IPS DF 6.9 (cell line): ENCODE measurements around the gene PHF8.

ENCODE experiments used
- DNase-seq: peaks from one replicate; pipeline ENCODE4 v3.0.0-alpha.2; 2013; ENCODE audit warnings: low read depth, low spot score
- H3K27ac ChIP-seq: one replicate; pipeline ENCODE4 v1.5.1; 2013; ENCODE audit warnings: low read length, control low read depth
- H3K27me3 ChIP-seq: 2 replicates; pipeline ENCODE4 v1.6.1; 2013; ENCODE audit warnings: mild to moderate bottlenecking, low read length; ENCODE audit not compliant: control insufficient read depth, insufficient read depth
- H3K36me3 ChIP-seq: 2 replicates; pipeline ENCODE4 v1.6.1; 2013; ENCODE audit warnings: low read length; ENCODE audit not compliant: control insufficient read depth, insufficient read depth
- H3K4me1 ChIP-seq: 2 replicates; pipeline ENCODE4 v1.6.1; 2013; ENCODE audit warnings: low read length; ENCODE audit not compliant: control insufficient read depth, insufficient read depth
- H3K4me3 ChIP-seq: 2 replicates; pipeline ENCODE4 v1.5.1; 2013; ENCODE audit warnings: mild to moderate bottlenecking, low read length
- H3K9me3 ChIP-seq: 2 replicates; pipeline ENCODE4 v1.6.1; 2013; ENCODE audit warnings: low read length, inconsistent platforms; ENCODE audit not compliant: control insufficient read depth, insufficient read depth
- WGBS: extraction: QIAGEN DNeasy Blood & Tissue Kit; methylation state at CpG from one replicate; pipeline ENCODE4 v1.1.7; 2013; ENCODE audit warnings: mixed read lengths, missing lambda C conversion rate; ENCODE audit not compliant: insufficient read length, insufficient coverage; 5-methylcytosine and 5-hydroxymethylcytosine counted together

The PHF8 gene

GRCh38 chrX:54064564-54064963 is 20.3 kb upstream of the PHF8 start:
- DNase-seq, result no peak
- Histone ChIP-seq H3K27ac (no peak overlapping the region), H3K4me1 (no peaks in the 10 kb centered on the region), H3K27me3 (no peaks in the 10 kb centered on the region), H3K4me3 (no peak overlapping the region), H3K9me3 (no peaks in the 10 kb centered on the region), H3K36me3 (no peaks in the 10 kb centered on the region)
- no CpG with 5 or more reads among the region's 3 CpGs for WGBS

- no CpG with 5 or more reads among the region's 2 CpGs for WGBS
- no peak for DNase-seq
These were observed 19.1 kb upstream of the PHF8 start for GRCh38 chrX:54063361-54063760.

DNA sequence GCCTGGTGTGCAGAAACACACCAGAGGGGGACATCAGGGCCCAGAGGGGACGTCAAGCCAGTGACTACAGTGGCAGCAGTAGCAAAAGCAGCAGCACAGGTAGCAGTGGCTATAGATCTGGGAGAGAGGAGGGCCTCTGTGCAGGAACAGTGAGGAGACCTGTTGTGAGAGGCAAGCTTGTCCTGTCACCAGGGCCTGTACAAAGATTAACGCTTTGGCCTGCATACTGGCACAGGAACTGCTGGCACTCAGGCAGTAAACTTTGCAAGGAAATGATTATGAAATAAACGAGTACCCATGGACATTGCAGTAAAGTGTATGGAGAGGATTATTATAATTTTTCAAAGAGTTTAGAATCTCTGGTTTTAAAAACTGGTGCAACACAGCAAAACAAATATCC is 5.5 kb upstream of the PHF8 start:
- no peaks in the 10 kb centered on the region for H3K9me3 ChIP-seq
- H3K36me3 ChIP-seq, result no peaks in the 10 kb centered on the region
- no peak overlapping the region for H3K4me3 ChIP-seq
- H3K27me3 ChIP-seq, result no peaks in the 10 kb centered on the region
- H3K27ac ChIP-seq, result no peak overlapping the region
- no CpG with 5 or more reads among the region's 3 CpGs for WGBS
- no peak for DNase-seq
- H3K4me1 ChIP-seq, result peaks cover 3% of the 10 kb centered on the region

More at GRCh38 chrX:54063361-54063760, 19.1 kb upstream of the PHF8 start:
- no peak overlapping the region for H3K27ac ChIP-seq
- no peaks in the 10 kb centered on the region for H3K9me3 ChIP-seq
- no peaks in the 10 kb centered on the region for H3K36me3 ChIP-seq
- no peaks in the 10 kb centered on the region for H3K4me1 ChIP-seq
- no peaks in the 10 kb centered on the region for H3K27me3 ChIP-seq
- no peak overlapping the region for H3K4me3 ChIP-seq

DNA sequence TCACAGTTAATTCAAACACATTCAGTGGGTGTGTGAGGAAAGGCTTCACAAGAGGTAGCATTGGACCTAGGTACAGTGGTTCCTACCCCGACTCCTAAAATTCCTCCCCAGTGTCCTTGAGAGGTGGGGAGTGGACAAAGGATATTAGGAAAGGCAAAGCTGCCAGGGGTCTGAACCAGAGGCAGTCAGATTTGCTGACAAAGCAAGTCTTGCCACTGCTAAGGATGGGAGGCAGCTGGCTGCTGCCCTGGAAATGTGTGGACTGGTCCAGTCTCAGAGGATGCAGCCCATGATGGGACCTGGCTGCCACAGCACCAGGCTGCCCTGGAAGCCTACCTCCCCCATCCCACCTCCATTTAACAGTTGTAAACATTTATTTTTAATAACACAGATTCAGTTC is 4.1 kb upstream of the PHF8 start:
- Histone ChIP-seq H3K27me3 (no peaks in the 10 kb centered on the region), H3K4me1 (peaks cover 3% of the 10 kb centered on the region), H3K36me3 (no peaks in the 10 kb centered on the region), H3K9me3 (no peaks in the 10 kb centered on the region), H3K4me3 (no peak overlapping the region), H3K27ac (no peak overlapping the region)
- WGBS, result no CpG with 5 or more reads among the region's 1 CpG
- DNase-seq, result no peak

DNA sequence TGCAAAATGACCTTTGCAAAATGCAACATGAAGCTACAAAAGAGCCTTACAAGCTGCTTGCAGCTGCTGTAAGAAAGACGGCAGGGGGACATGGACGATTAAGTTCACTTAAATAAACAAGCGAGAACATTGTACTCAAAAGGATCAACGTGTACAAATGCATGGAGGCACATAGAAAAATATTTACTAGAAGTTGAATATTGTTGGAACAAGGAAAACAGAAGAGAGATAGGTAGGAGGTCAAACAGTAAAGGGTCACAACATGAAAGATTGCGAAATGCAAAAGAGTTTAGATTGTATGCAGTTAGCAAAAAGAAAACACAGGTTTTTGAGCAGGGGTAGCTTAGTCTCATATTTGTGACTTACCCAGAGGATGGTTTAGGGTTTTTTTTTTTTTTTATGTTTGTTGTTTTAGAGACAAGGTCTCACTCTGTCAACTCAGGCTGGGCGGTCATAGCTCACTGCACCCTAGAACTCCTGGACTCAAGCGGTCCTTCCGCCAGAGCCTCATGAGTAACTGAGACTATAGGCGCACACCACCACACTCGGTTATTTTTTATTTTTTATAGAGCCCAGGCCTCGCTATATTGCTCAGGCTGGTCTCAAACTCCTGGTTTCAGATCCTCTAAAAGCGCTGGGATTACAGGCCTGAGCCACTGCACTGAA is 1.4 kb upstream of the PHF8 start:
- Histone ChIP-seq H3K4me1 (peaks cover 3% of the 10 kb centered on the region), H3K27ac (no peak overlapping the region), H3K36me3 (no peaks in the 10 kb centered on the region), H3K4me3 (no peak overlapping the region), H3K9me3 (no peaks in the 10 kb centered on the region), H3K27me3 (no peaks in the 10 kb centered on the region)
- WGBS, result no CpG with 5 or more reads among the region's 12 CpGs
- no peak for DNase-seq

DNA sequence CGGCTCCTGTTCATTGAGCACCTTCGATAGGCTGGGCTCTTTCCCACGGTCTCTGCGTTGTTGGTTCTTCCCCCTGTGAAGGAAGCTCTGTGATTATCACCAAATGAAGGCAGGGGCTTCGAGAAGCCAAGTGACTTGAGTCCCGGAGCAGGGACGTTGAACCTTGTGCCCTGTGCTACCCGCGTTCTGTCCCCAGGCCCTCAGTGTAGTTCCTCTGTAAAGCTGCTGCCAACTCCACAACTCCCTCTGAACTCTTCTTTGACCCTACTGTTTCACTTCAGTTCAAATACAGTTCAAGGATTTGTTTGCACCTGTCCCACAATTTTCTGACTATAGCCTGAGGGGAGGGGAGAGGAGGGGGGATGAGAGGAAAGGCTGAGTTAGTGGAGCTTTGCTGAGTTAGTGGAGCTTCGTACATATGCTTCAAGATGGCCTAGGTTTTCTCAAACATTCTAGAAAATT is 635 bp upstream of the PHF8 start:
- H3K36me3 ChIP-seq, result no peaks in the 10 kb centered on the region
- WGBS, result no CpG with 5 or more reads among the region's 10 CpGs
- H3K27ac ChIP-seq, result no peak overlapping the region
- no peak for DNase-seq
- no peak overlapping the region; the same call in 1 of the 2 replicates for H3K4me3 ChIP-seq
- no peaks in the 10 kb centered on the region for H3K9me3 ChIP-seq
- no peaks in the 10 kb centered on the region for H3K27me3 ChIP-seq
- peaks cover 3% of the 10 kb centered on the region for H3K4me1 ChIP-seq

DNA sequence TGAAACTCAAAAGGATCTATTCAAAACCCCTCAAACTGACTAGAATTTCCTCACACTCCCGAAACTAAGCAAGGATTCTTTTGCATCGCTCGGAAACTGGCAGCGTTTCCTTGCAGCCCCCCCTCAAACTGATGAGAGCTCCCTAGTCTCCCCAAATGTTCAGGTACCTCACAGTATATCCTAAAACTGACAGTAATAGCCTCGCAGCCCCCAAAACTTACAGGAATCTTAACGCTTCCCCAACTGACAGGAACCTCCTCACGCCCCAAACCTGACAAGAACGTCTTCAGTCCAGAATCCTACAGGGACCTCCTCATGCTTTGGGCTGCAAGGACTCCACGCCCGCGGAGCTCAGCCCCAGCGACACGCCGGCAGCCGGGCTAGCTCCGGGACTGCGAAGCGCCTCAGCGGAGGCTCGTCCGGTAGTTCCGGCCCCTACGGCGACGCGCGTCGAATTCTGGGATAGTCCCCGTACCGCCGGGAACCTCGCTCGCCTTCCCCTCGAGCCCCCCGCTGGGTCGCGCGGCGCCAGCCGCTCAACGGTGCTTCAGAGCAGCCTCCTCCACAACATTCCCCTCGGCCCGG is 640 bp downstream of the PHF8 start:
- peak overlapping the region; percentile 91 for H3K4me3 ChIP-seq
- H3K27me3 ChIP-seq, result no peaks in the 10 kb centered on the region
- H3K27ac ChIP-seq, result no peak overlapping the region
- DNase-seq, result no peak
- no peaks in the 10 kb centered on the region for H3K9me3 ChIP-seq
- no peaks in the 10 kb centered on the region for H3K36me3 ChIP-seq
- WGBS, result no CpG with 5 or more reads among the region's 43 CpGs
- peaks cover 3% of the 10 kb centered on the region for H3K4me1 ChIP-seq

DNA sequence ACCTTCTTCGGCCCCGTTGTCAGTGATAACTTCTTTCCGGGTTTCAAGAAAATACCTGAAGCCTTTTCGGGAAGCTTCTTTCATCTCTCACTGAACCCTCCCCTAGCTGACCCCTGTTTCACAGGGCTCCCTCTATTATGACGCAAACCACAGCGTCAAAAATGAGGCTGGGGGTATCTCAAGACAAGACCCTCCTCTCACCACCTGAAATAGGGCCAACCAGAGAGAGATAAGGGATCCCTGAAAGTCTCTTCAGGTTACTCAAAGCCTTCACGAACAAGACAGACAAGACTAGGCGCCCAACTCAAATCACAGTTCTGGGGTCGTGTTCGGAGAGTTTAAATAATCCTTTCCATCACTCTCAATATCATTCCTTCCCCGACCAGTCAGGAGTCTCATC is 1.2 kb downstream of the PHF8 start:
- no peak for DNase-seq
- Histone ChIP-seq H3K4me3 (peak overlapping the region; percentile 91; the same call in 1 of the 2 replicates), H3K9me3 (no peaks in the 10 kb centered on the region), H3K27ac (no peak overlapping the region), H3K4me1 (no peaks in the 10 kb centered on the region), H3K36me3 (no peaks in the 10 kb centered on the region), H3K27me3 (no peaks in the 10 kb centered on the region)
- no CpG with 5 or more reads among the region's 11 CpGs for WGBS

DNA sequence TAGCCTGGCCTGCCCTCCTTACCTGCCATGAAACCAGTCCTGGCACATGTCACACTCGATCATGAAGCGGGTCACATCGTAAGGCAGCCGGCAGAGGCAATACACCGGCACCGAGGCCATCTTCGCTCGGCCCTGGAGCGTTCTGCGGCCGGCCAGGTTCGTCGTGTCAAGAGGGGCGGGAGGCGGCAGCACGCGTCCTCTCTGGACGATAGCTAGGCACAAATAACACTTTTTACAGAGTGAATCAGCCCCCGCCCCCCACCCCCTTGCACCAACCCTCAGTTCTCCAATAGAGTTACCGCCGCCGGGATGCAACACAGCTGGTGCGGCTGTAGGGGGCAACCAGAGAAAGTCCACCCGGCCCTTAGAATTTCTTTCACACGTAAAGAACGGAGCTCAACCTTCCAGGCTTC is 1.7 kb downstream of the PHF8 start:
- no peaks in the 10 kb centered on the region for H3K36me3 ChIP-seq
- peak overlapping the region; percentile 91; the same call in 1 of the 2 replicates for H3K4me3 ChIP-seq
- H3K27ac ChIP-seq, result no peak overlapping the region
- no CpG with 5 or more reads among the region's 26 CpGs for WGBS
- H3K27me3 ChIP-seq, result no peaks in the 10 kb centered on the region
- no peaks in the 10 kb centered on the region for H3K4me1 ChIP-seq
- no peaks in the 10 kb centered on the region for H3K9me3 ChIP-seq
- no peak for DNase-seq

- no CpG with 5 or more reads among the region's 4 CpGs for WGBS
- no peak for DNase-seq
- Histone ChIP-seq H3K4me1 (no peaks in the 10 kb centered on the region), H3K9me3 (no peaks in the 10 kb centered on the region), H3K36me3 (no peaks in the 10 kb centered on the region; the same call in 1 of the 2 replicates), H3K27ac (no peak overlapping the region), H3K27me3 (no peaks in the 10 kb centered on the region), H3K4me3 (no peak overlapping the region)
These were observed 13.9 kb downstream of the PHF8 start for GRCh38 chrX:54030329-54030728.
